ENCODE measurements around the gene CST4.
"Not testable (repeated sequence)": the region's sequence is repeated elsewhere in the genome, so short reads cannot be mapped to it uniquely, and the experiment has no call there.

The CST4 gene

GRCh38 chr20:23662276-23662870 is 26.5 kb downstream of the CST4 start:
- H3K4me3 ChIP-seq (ENCODE audit: low read depth, low read length) = no peak overlapping the region

GRCh38 chr20:23661002-23661429 is 27.8 kb downstream of the CST4 start:
- no peak overlapping the region for H3K4me3 ChIP-seq (ENCODE audit: low read depth, low read length)

- no peak overlapping the region for H3K4me3 ChIP-seq (ENCODE audit: low read depth, low read length)
These were observed 28.6 kb downstream of the CST4 start for GRCh38 chr20:23659989-23660837.

- not testable (repeated sequence) for H3K4me3 ChIP-seq (ENCODE audit: low read depth, low read length)
These were observed 29.2 kb downstream of the CST4 start for GRCh38 chr20:23659610-23659988.

- H3K4me3 ChIP-seq (ENCODE audit: low read depth, low read length) = no peak overlapping the region
These were observed 29.7 kb downstream of the CST4 start for GRCh38 chr20:23658989-23659609.

GRCh38 chr20:23658336-23658735 is 30.5 kb downstream of the CST4 start:
- no peak overlapping the region for H3K4me3 ChIP-seq (ENCODE audit: low read depth, low read length)

GRCh38 chr20:23657202-23657601 is 31.6 kb downstream of the CST4 start:
- H3K4me3 ChIP-seq (ENCODE audit: low read depth, low read length) = no peak overlapping the region

GRCh38 chr20:23656372-23656771 is 32.5 kb downstream of the CST4 start:
- H3K4me3 ChIP-seq (ENCODE audit: low read depth, low read length) = no peak overlapping the region

GRCh38 chr20:23655491-23656211 is 33.2 kb downstream of the CST4 start:
- no peak overlapping the region for H3K4me3 ChIP-seq (ENCODE audit: low read depth, low read length)

- no peak overlapping the region for H3K4me3 ChIP-seq (ENCODE audit: low read depth, low read length)
These were observed 34.1 kb downstream of the CST4 start for GRCh38 chr20:23654717-23655116.

- no peak overlapping the region for H3K4me3 ChIP-seq (ENCODE audit: low read depth, low read length)
These were observed 34.8 kb downstream of the CST4 start for GRCh38 chr20:23654000-23654399.

GRCh38 chr20:23653400-23653938 is 35.4 kb downstream of the CST4 start:
- H3K4me3 ChIP-seq (ENCODE audit: low read depth, low read length) = no peak overlapping the region

GRCh38 chr20:23652926-23653325 is 35.9 kb downstream of the CST4 start:
- no peak overlapping the region for H3K4me3 ChIP-seq (ENCODE audit: low read depth, low read length)

GRCh38 chr20:23652371-23652770 is 36.5 kb downstream of the CST4 start:
- no peak overlapping the region for H3K4me3 ChIP-seq (ENCODE audit: low read depth, low read length)

- no peak overlapping the region for H3K4me3 ChIP-seq (ENCODE audit: low read depth, low read length)
These were observed 37.7 kb downstream of the CST4 start for GRCh38 chr20:23651117-23651516.

GRCh38 chr20:23649830-23650417 is 38.9 kb downstream of the CST4 start:
- H3K4me3 ChIP-seq (ENCODE audit: low read depth, low read length) = no peak overlapping the region

GRCh38 chr20:23649242-23649641 is 39.6 kb downstream of the CST4 start:
- H3K4me3 ChIP-seq (ENCODE audit: low read depth, low read length) = no peak overlapping the region

GRCh38 chr20:23647346-23647745 is 41.5 kb downstream of the CST4 start:
- H3K4me3 ChIP-seq (ENCODE audit: low read depth, low read length) = no peak overlapping the region

GRCh38 chr20:23646106-23646873 is 42.5 kb downstream of the CST4 start:
- no peak overlapping the region for H3K4me3 ChIP-seq (ENCODE audit: low read depth, low read length)

GRCh38 chr20:23645575-23645974 is 43.3 kb downstream of the CST4 start:
- H3K4me3 ChIP-seq (ENCODE audit: low read depth, low read length) = no peak overlapping the region

Data from iPS-11a (cell line).